Stimulated activated memory B cell treated with anti-CD40 and anti-IgM and Interleukin-4, amounts not matched to agents 10 μg/mL and 1 μg/mL and 100 μg/mL, for 72 hours (primary cell): ENCODE data around the gene NFATC2.
A peak's percentile ranks its signal among the peaks of the same experiment; 100 is the strongest.
"Not testable (repeated sequence)": the region's sequence is repeated elsewhere in the genome, so short reads cannot be mapped to it uniquely, and the experiment has no call there.

Experiments
- ATAC-seq: fragments of 150-1000 bp; cut with Tn5 transposase; 2 replicates; pipeline ENCODE4 v1.10.0; 2021
- H3K27ac Mint-ChIP-seq: one replicate; pipeline ENCODE4 v1.8.0; 2022; ENCODE audit warnings: mild to moderate bottlenecking, mixed read lengths
- H3K27me3 Mint-ChIP-seq: one replicate; pipeline ENCODE4 v1.8.0; 2022; ENCODE audit warnings: mixed read lengths
- H3K36me3 Mint-ChIP-seq: one replicate; pipeline ENCODE4 v1.8.0; 2022; ENCODE audit warnings: mixed read lengths
- H3K4me1 Mint-ChIP-seq: one replicate; pipeline ENCODE4 v1.8.0; 2022; ENCODE audit warnings: mixed read lengths
- H3K4me3 Mint-ChIP-seq: one replicate; pipeline ENCODE4 v1.8.0; 2022; ENCODE audit warnings: mild to moderate bottlenecking, moderate library complexity, mixed read lengths
- H3K9me3 Mint-ChIP-seq: one replicate; pipeline ENCODE4 v1.8.0; 2022; ENCODE audit warnings: mixed read lengths

Gene NFATC2

GRCh38 chr20:51490635-51491034, 51.9 kb downstream of the NFATC2 start:
- no peak overlapping the region for H3K4me3 Mint-ChIP-seq
- ATAC-seq: no peak
- peaks cover 69% of the 10 kb centered on the region for H3K4me1 Mint-ChIP-seq
- no peaks in the 10 kb centered on the region for H3K9me3 Mint-ChIP-seq
- no peaks in the 10 kb centered on the region for H3K27me3 Mint-ChIP-seq
- H3K36me3 Mint-ChIP-seq: peaks cover 69% of the 10 kb centered on the region
- no peak overlapping the region for H3K27ac Mint-ChIP-seq

DNA sequence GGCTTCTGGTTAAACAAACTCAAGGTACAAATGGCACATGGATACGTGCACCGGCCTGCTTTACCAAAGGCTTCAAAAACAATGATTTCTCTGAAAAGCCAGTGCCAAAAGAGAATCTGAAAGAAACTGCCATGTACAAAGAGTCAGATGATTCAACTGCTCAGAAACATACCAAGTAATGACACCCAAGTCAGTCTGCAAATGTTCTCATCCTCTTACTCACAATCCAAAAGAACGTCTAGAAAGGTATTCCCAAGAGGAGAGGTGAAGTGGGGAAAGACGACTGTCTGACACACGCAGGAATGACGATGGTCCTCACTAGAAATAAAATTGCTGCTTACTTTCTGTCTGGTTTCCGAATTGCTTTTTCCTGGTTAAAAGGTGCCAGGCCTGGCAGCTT, 52.9 kb downstream of the NFATC2 start:
- H3K9me3 Mint-ChIP-seq: no peaks in the 10 kb centered on the region
- no peak overlapping the region for H3K4me3 Mint-ChIP-seq
- no peak for ATAC-seq
- peaks cover 79% of the 10 kb centered on the region for H3K36me3 Mint-ChIP-seq
- no peaks in the 10 kb centered on the region for H3K27me3 Mint-ChIP-seq
- H3K4me1 Mint-ChIP-seq: peaks cover 67% of the 10 kb centered on the region
- no peak overlapping the region for H3K27ac Mint-ChIP-seq

GRCh38 chr20:51488331-51488730, 54.2 kb downstream of the NFATC2 start:
- Mint-ChIP-seq H3K4me3 (no peak overlapping the region), H3K4me1 (peaks cover 67% of the 10 kb centered on the region)
- no peak for ATAC-seq

GRCh38 chr20:51487565-51488268, 54.8 kb downstream of the NFATC2 start:
- Mint-ChIP-seq H3K36me3 (peaks cover 83% of the 10 kb centered on the region), H3K27me3 (no peaks in the 10 kb centered on the region), H3K4me3 (no peak overlapping the region), H3K9me3 (no peaks in the 10 kb centered on the region), H3K27ac (no peak overlapping the region), H3K4me1 (peaks cover 65% of the 10 kb centered on the region)
- ATAC-seq: no peak

More at GRCh38 chr20:51488331-51488730, 54.2 kb downstream of the NFATC2 start:
- Mint-ChIP-seq H3K27me3 (no peaks in the 10 kb centered on the region), H3K27ac (no peak overlapping the region), H3K36me3 (peaks cover 88% of the 10 kb centered on the region), H3K9me3 (no peaks in the 10 kb centered on the region)

- Mint-ChIP-seq H3K9me3 (no peaks in the 10 kb centered on the region), H3K27me3 (no peaks in the 10 kb centered on the region), H3K4me3 (no peak overlapping the region), H3K27ac (no peak overlapping the region), H3K36me3 (peaks cover 77% of the 10 kb centered on the region), H3K4me1 (peaks cover 65% of the 10 kb centered on the region)
- ATAC-seq: no peak
Observed at GRCh38 chr20:51487076-51487475, 55.4 kb downstream of the NFATC2 start.

- Mint-ChIP-seq H3K4me3 (no peak overlapping the region), H3K9me3 (no peaks in the 10 kb centered on the region), H3K27ac (peak overlapping the region; percentile 55), H3K4me1 (peaks cover 70% of the 10 kb centered on the region), H3K36me3 (peaks cover 72% of the 10 kb centered on the region), H3K27me3 (no peaks in the 10 kb centered on the region)
- no peak for ATAC-seq
Observed at GRCh38 chr20:51486197-51487005, 56.1 kb downstream of the NFATC2 start.

GRCh38 chr20:51484831-51485230, 57.7 kb downstream of the NFATC2 start:
- no peak overlapping the region for H3K4me3 Mint-ChIP-seq
- no peaks in the 10 kb centered on the region for H3K9me3 Mint-ChIP-seq
- peaks cover 59% of the 10 kb centered on the region for H3K36me3 Mint-ChIP-seq
- no peaks in the 10 kb centered on the region for H3K27me3 Mint-ChIP-seq
- peaks cover 79% of the 10 kb centered on the region for H3K4me1 Mint-ChIP-seq
- ATAC-seq: no peak
- H3K27ac Mint-ChIP-seq: peak overlapping the region; percentile 2

GRCh38 chr20:51484141-51484815, 58.2 kb downstream of the NFATC2 start:
- peaks cover 85% of the 10 kb centered on the region for H3K4me1 Mint-ChIP-seq
- H3K9me3 Mint-ChIP-seq: no peaks in the 10 kb centered on the region
- H3K36me3 Mint-ChIP-seq: peaks cover 57% of the 10 kb centered on the region
- no peak overlapping the region for H3K4me3 Mint-ChIP-seq
- H3K27me3 Mint-ChIP-seq: no peaks in the 10 kb centered on the region
- no peak for ATAC-seq
- peak overlapping the region; percentile 2 for H3K27ac Mint-ChIP-seq

GRCh38 chr20:51482836-51483473, 59.6 kb downstream of the NFATC2 start:
- no peak for ATAC-seq
- Mint-ChIP-seq H3K27me3 (no peaks in the 10 kb centered on the region), H3K4me3 (no peak overlapping the region), H3K4me1 (peaks cover 87% of the 10 kb centered on the region), H3K36me3 (peaks cover 59% of the 10 kb centered on the region), H3K27ac (peak overlapping the region; percentile 93), H3K9me3 (no peaks in the 10 kb centered on the region)

- Mint-ChIP-seq H3K9me3 (no peaks in the 10 kb centered on the region), H3K27ac (peak overlapping the region; percentile 93), H3K27me3 (no peaks in the 10 kb centered on the region), H3K36me3 (peaks cover 57% of the 10 kb centered on the region), H3K4me1 (peaks cover 81% of the 10 kb centered on the region), H3K4me3 (peak overlapping the region; percentile 56)
- peak; percentile 37 for ATAC-seq
Observed at GRCh38 chr20:51481341-51481914, 61.1 kb downstream of the NFATC2 start.

- peak; percentile 97 for ATAC-seq
- Mint-ChIP-seq H3K4me1 (peaks cover 79% of the 10 kb centered on the region), H3K9me3 (no peaks in the 10 kb centered on the region), H3K27ac (peak overlapping the region; percentile 93), H3K36me3 (peaks cover 54% of the 10 kb centered on the region), H3K4me3 (peak overlapping the region; percentile 56), H3K27me3 (no peaks in the 10 kb centered on the region)
Observed at GRCh38 chr20:51480507-51481270, 61.8 kb downstream of the NFATC2 start.

GRCh38 chr20:51476106-51476505, 66.4 kb downstream of the NFATC2 start:
- ATAC-seq, H3K27me3 Mint-ChIP-seq, H3K9me3 Mint-ChIP-seq, H3K4me3 Mint-ChIP-seq, H3K27ac Mint-ChIP-seq: not testable (repeated sequence)
- Mint-ChIP-seq H3K36me3 (peaks cover 61% of the 10 kb centered on the region), H3K4me1 (peaks cover 37% of the 10 kb centered on the region)

DNA sequence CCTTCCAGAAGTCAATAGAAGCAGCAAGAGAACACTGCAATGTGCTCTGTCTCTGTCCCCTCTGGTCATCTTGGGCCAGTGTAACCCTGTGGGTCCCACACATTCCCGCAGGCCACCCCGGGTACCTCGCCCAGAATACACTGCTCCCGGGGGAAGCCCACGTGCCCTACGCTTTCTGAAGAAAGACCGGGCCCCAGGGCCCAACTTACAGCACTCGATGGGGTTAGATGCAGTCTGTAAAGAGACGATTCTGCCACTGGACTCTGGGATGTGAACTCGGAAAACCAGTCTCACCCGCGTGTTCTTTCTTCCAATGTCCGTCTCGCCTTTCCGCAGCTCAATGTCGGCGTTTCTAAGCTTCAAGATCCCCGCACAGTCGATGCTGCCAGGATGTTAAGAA, 68.7 kb downstream of the NFATC2 start:
- peaks cover 68% of the 10 kb centered on the region for H3K36me3 Mint-ChIP-seq
- no peaks in the 10 kb centered on the region for H3K9me3 Mint-ChIP-seq
- no peaks in the 10 kb centered on the region for H3K27me3 Mint-ChIP-seq
- H3K4me3 Mint-ChIP-seq: no peak overlapping the region
- peaks cover 25% of the 10 kb centered on the region for H3K4me1 Mint-ChIP-seq
- H3K27ac Mint-ChIP-seq: no peak overlapping the region
- ATAC-seq: no peak

GRCh38 chr20:51473256-51473655, 69.3 kb downstream of the NFATC2 start:
- Mint-ChIP-seq H3K4me3 (no peak overlapping the region), H3K27me3 (no peaks in the 10 kb centered on the region), H3K36me3 (peaks cover 68% of the 10 kb centered on the region), H3K9me3 (no peaks in the 10 kb centered on the region), H3K4me1 (peaks cover 20% of the 10 kb centered on the region), H3K27ac (no peak overlapping the region)
- ATAC-seq: no peak
